GM10266 (cell line): ENCODE data around the gene OR51L1.
"Not testable (repeated sequence)": the region's sequence is repeated elsewhere in the genome, so short reads cannot be mapped to it uniquely, and the experiment has no call there.

Source experiments
- DNase-seq: peaks from one replicate; pipeline ENCODE4 v3.0.0; 2012; ENCODE audit errors: extremely low spot score
- CTCF ChIP-seq: IDR thresholded peaks from 2 replicates; pipeline ENCODE4 v1.5.1; 2012; ENCODE audit warnings: mild to moderate bottlenecking, low read depth; ENCODE audit not compliant: control insufficient read depth, insufficient read depth; ENCODE audit errors: missing control alignments

OR51L1 gene

GRCh38 chr11:4994551-4994950 lies at the start of gene OR51L1:
Gene OR51L1 (plus strand): TSS chr11:4994851. CDS start chr11:4998983, 4,132 bp downstream.
- no peak for TF ChIP-seq CTCF
- DNase-seq, result no peak

GRCh38 chr11:4947505-4947904 lies 47.1 kb upstream of the OR51L1 start, which contains the start of gene OR51A4:
Gene OR51A4 (minus strand): TSS chr11:4947605. CDS start chr11:4947100, 505 bp downstream.
- no peak for DNase-seq
- no peak for TF ChIP-seq CTCF

GRCh38 chr11:4955613-4956012 lies 39.0 kb upstream of the OR51L1 start, which contains the start of gene OR51A2:
Gene OR51A2 (minus strand): TSS chr11:4955713. CDS start chr11:4955713, 0 bp downstream.
- DNase-seq, result not testable (repeated sequence)

GRCh38 chr11:4957396-4957795 lies 37.3 kb upstream of the OR51L1 start:
- no peak for TF ChIP-seq CTCF
- DNase-seq, result no peak

- DNase-seq, result no peak
- no peak for TF ChIP-seq CTCF
These were observed 33.8 kb upstream of the OR51L1 start for GRCh38 chr11:4960877-4961276.

- TF ChIP-seq CTCF, result no peak
- DNase-seq, result no peak
These were observed 31.8 kb upstream of the OR51L1 start for GRCh38 chr11:4962816-4963215.

- TF ChIP-seq CTCF, result no peak
- no peak for DNase-seq
These were observed 19.2 kb upstream of the OR51L1 start for GRCh38 chr11:4975436-4975835.

- DNase-seq, result no peak
- TF ChIP-seq CTCF, result no peak
These were observed 15.6 kb upstream of the OR51L1 start for GRCh38 chr11:4979036-4979435.
